Stimulated activated naive CD8-positive, alpha-beta T cell treated with anti-CD3 and anti-CD28 coated beads, Interleukin-15, Interleukin-2, amounts not matched to agents 100 ng/mL and 50 ng/mL, for 24 hours (primary cell): Measurements from ENCODE around the gene AUP1.
A peak's percentile ranks its signal among the peaks of the same experiment; 100 is the strongest.
"Not testable (repeated sequence)": the region's sequence is repeated elsewhere in the genome, so short reads cannot be mapped to it uniquely, and the experiment has no call there.

Experiments used
- H3K27ac Mint-ChIP-seq: one replicate; pipeline ENCODE4 v1.8.0; 2021; ENCODE audit warnings: mild to moderate bottlenecking, mixed read lengths
- H3K27me3 Mint-ChIP-seq: one replicate; pipeline ENCODE4 v1.8.0; 2021; ENCODE audit warnings: mixed read lengths
- H3K36me3 Mint-ChIP-seq: one replicate; pipeline ENCODE4 v1.8.0; 2021; ENCODE audit warnings: low read depth, mixed read lengths
- H3K4me1 Mint-ChIP-seq: one replicate; pipeline ENCODE4 v1.8.0; 2021; ENCODE audit warnings: low read depth, mixed read lengths
- H3K4me3 Mint-ChIP-seq: one replicate; pipeline ENCODE4 v1.8.0; 2021; ENCODE audit warnings: mild to moderate bottlenecking, mixed read lengths
- H3K9me3 Mint-ChIP-seq: one replicate; pipeline ENCODE4 v1.8.0; 2021; ENCODE audit warnings: mixed read lengths

The AUP1 gene

DNA sequence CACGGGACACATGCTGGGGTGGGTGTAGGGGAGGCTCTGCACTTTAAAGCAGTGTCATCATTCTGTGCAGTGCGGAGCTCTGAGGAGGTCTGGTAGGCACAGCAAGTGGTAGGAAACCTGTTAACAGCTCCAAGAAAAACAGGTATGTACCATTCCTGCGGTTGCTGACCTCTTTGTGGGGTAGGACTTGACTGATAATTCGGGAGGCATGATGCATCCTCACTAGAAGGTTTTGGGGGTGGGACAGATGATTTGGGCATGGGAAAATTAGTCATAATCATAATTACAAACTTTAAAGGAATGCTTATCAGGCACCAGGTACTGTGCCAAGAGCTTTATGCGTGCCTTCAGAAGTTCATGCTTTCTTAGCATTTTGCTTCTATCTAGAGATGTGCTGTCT is 34.7 kb upstream of the AUP1 start:
- H3K27ac Mint-ChIP-seq = no peak overlapping the region
- H3K4me1 Mint-ChIP-seq = peaks cover 45% of the 10 kb centered on the region

DNA sequence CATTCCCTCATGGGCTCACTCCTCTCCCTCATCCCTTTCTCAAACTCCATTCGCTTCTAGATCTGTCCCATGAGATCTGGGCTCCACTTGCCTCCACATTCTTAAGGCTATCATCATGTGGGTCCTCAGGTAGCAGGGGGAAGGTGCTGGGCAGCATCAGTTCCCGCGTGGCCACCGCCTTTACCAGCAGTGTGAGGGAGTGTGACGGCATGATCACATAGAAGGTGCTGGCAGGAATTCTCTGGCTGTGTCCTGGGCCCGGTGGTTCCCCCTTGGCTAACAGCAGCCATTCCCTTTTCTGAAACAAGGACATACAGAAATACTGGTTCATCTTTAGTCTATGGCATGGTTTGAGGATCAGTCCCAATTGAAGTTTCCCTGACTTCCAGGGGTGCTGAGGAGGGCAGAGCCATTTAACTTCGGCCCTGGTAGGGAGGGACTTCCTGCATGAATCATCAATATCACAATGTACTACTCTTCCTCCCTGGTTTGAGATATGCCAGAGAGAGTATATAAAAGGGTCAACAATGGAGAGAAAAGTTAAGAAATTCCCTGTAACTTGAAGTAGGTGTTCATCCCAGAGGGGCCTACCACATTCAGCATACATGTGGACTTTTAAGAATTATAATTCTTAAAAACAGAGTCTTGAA is 32.7 kb upstream of the AUP1 start:
- no peaks in the 10 kb centered on the region for H3K9me3 Mint-ChIP-seq
- H3K36me3 Mint-ChIP-seq = no peaks in the 10 kb centered on the region
- H3K27me3 Mint-ChIP-seq = peaks cover 25% of the 10 kb centered on the region
- H3K27ac Mint-ChIP-seq = no peak overlapping the region
- H3K4me1 Mint-ChIP-seq = peaks cover 26% of the 10 kb centered on the region
- H3K4me3 Mint-ChIP-seq = no peak overlapping the region

More for the DNA sequence above, 34.7 kb upstream of the AUP1 start:
- Mint-ChIP-seq H3K27me3 (peaks cover 33% of the 10 kb centered on the region), H3K36me3 (no peaks in the 10 kb centered on the region), H3K4me3 (no peak overlapping the region), H3K9me3 (no peaks in the 10 kb centered on the region)

DNA sequence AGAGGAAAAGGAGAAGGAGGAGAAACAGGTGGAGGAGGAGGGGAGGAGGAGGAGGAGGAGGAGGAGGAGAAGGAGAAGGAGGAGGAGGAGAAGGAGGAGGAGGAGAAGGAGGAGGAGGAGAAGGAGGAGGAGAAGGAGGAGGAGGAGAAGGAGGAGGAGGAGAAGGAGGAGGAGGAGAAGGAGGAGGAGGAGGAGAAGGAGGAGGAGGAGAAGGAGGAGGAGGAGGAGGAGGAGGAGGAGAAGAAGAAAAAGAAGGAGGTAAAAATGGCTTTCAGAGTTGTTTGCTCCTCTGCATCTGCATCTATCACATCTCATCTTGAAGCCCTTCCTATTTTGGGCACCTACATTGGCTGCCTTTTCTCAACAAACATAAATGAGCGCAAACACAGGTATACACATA is 31.5 kb upstream of the AUP1 start:
- not testable (repeated sequence) for H3K4me3 Mint-ChIP-seq, H3K27ac Mint-ChIP-seq, H3K9me3 Mint-ChIP-seq, H3K36me3 Mint-ChIP-seq
- Mint-ChIP-seq H3K4me1 (peaks cover 21% of the 10 kb centered on the region), H3K27me3 (peaks cover 25% of the 10 kb centered on the region)

DNA sequence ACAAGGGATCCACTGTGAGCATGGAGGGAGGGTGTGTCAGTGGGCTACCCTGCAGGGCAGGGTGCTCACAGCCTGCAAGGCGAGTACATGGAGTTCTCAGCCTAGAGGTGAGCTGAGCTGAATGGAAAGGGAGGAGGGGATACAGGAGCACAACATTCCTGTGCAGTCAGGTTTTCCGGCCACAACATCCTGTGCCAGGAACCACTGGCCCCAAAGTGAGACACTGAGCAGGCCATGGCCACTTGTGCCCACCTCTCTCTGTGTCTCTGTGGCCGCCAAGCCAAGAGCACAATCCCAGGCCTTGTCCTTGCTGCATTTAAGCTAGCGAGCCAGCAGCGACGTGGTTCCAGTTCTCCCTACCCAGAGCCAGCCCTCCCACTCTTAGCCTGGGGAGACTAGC is 31.1 kb upstream of the AUP1 start:
- H3K4me3 Mint-ChIP-seq = no peak overlapping the region
- no peaks in the 10 kb centered on the region for H3K9me3 Mint-ChIP-seq
- no peaks in the 10 kb centered on the region for H3K36me3 Mint-ChIP-seq
- H3K27me3 Mint-ChIP-seq = peaks cover 25% of the 10 kb centered on the region
- H3K27ac Mint-ChIP-seq = no peak overlapping the region
- H3K4me1 Mint-ChIP-seq = peaks cover 20% of the 10 kb centered on the region

DNA sequence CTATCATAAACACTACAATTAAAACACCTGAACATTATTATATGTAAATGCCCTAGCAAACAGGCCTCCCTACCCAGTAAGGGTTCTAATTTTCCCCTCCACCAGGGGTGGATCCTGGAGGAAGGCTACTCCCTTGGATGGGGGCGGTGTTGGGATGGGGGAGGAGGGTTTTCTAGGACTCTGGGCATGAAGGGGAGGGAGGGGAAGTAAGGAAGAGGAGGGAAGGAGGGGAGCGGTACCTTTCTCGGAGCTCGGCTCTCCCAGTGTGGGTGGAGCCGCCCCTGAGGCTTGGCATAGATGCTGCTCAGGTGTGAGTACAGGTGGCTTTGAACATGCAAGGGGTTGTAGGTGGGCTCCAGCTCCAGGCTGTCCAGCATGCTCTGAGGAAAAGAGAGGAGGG is 30.4 kb upstream of the AUP1 start:
- peaks cover 24% of the 10 kb centered on the region for H3K4me1 Mint-ChIP-seq
- peaks cover 25% of the 10 kb centered on the region for H3K27me3 Mint-ChIP-seq
- no peaks in the 10 kb centered on the region for H3K36me3 Mint-ChIP-seq
- H3K9me3 Mint-ChIP-seq = no peaks in the 10 kb centered on the region
- H3K4me3 Mint-ChIP-seq = no peak overlapping the region
- no peak overlapping the region for H3K27ac Mint-ChIP-seq

DNA sequence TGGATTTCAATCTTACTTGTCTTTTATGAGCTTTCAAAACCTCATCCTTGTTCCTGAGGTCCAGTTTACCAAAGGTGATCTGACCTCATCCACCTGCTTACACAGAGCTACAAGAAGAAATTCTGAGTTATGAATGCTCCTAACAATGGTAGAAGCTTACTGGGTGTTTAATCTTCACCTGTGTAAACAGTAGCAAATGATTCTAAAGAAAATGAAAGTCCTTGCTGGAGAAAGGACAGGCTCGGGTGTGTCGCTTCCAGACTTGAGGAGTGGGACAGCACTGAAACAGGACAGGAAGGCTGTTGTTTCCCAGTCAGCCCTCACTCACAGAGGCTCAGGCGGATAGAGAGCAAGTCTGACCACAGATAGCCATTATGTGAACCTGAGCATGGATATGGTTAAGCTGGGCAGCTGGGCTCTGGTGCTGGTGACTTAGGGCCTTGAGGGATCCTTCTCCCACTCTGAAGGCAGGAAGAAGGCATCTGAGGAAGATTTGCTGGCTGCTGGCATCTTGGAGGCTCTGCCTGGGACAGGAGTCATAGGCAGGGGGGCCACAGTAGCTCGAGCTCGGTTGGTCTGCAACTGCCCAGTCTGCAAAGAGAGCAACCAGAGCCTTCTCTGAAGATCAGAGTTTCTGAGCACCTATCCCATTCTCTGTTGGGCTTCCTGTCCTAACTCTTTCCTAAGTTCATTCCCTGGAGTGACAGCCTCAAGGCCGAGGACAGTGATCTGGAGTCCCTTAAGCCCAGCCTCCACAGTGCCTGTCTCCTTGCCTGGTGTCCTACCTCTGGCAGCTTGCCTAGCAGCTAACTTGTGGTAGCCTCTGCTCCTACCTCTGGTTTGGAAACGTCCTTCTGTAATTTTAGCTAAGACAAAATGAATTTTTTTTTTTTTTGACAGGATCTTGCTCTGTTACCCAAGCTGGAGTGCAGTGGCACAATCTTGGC is 29.1 kb upstream of the AUP1 start:
- Mint-ChIP-seq H3K4me1 (peaks cover 27% of the 10 kb centered on the region), H3K27ac (no peak overlapping the region), H3K9me3 (no peaks in the 10 kb centered on the region), H3K4me3 (no peak overlapping the region), H3K36me3 (no peaks in the 10 kb centered on the region), H3K27me3 (peaks cover 20% of the 10 kb centered on the region)

DNA sequence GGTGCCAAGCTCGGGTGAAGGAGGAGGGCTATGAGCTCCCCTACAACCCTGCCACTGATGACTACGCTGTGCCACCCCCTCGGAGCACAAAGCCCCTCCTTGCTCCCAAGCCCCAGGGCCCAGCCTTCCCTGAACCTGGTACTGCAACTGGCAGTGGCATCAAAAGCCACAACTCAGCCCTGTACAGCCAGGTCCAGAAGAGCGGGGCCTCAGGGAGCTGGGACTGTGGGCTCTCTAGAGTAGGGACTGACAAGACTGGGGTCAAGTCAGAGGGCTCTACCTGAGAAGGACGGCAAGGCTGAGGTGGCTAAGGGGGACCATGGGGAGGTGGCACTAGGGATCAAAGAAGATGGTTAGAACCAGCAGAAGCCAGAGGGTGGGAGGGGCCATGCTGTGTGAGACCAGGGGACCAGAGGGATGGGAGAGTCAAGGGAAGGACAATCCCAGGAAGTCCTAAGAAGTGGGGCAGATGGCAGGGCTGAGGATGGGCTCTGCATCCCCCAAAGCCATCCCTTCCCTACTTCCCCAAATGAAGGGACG is 27.4 kb upstream of the AUP1 start:
- Mint-ChIP-seq H3K36me3 (no peaks in the 10 kb centered on the region), H3K4me3 (no peak overlapping the region), H3K27ac (peak overlapping the region; percentile 34), H3K27me3 (peaks cover 12% of the 10 kb centered on the region), H3K4me1 (peaks cover 23% of the 10 kb centered on the region), H3K9me3 (no peaks in the 10 kb centered on the region)

DNA sequence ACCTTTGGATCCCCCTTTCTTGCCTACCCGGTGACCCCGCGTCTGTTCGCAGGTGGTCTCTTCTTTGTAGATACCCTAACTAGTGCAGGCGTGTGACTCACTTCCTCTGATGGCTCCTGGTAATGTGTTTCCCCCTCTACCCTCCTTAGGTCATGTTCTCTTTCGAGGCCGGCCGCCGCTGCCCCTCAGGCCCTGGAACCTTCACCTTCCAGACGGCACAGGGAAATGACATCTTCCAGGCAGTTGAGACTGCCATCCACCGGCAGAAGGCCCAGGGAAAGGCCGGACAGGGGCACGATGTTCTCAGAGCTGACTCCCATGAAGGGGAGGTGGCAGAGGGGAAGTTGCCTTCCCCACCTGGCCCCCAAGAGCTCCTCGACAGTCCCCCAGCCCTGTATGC is 26.7 kb upstream of the AUP1 start:
- H3K27me3 Mint-ChIP-seq = peaks cover 12% of the 10 kb centered on the region
- H3K36me3 Mint-ChIP-seq = no peaks in the 10 kb centered on the region
- H3K27ac Mint-ChIP-seq = no peak overlapping the region
- H3K9me3 Mint-ChIP-seq = no peaks in the 10 kb centered on the region
- peaks cover 23% of the 10 kb centered on the region for H3K4me1 Mint-ChIP-seq
- peak overlapping the region; percentile 94 for H3K4me3 Mint-ChIP-seq

DNA sequence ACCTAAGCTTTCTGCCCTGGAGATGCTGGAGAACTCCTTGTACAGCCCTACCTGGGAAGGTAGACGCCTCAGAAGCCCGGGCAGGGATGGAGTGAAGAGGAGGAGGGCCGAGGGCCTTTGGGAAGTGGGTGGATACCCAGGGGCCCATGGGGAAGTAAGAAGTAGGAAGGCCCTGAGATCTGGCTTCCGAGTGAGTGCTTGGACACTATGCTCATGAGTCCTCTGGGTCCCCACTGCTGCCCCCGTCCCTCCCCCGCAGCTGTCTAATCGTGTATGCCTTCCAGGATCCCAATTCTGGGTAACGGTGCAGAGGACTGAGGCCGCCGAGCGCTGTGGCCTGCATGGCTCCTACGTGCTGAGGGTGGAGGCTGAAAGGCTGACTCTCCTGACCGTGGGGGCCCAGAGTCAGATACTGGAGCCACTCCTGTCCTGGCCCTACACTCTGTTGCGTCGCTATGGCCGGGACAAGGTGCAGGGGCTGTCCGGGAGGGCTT is 26.2 kb upstream of the AUP1 start:
- H3K36me3 Mint-ChIP-seq = no peaks in the 10 kb centered on the region
- H3K4me1 Mint-ChIP-seq = peaks cover 23% of the 10 kb centered on the region
- H3K9me3 Mint-ChIP-seq = no peaks in the 10 kb centered on the region
- H3K27ac Mint-ChIP-seq = peak overlapping the region; percentile 85
- peaks cover 14% of the 10 kb centered on the region for H3K27me3 Mint-ChIP-seq
- H3K4me3 Mint-ChIP-seq = peak overlapping the region; percentile 94

DNA sequence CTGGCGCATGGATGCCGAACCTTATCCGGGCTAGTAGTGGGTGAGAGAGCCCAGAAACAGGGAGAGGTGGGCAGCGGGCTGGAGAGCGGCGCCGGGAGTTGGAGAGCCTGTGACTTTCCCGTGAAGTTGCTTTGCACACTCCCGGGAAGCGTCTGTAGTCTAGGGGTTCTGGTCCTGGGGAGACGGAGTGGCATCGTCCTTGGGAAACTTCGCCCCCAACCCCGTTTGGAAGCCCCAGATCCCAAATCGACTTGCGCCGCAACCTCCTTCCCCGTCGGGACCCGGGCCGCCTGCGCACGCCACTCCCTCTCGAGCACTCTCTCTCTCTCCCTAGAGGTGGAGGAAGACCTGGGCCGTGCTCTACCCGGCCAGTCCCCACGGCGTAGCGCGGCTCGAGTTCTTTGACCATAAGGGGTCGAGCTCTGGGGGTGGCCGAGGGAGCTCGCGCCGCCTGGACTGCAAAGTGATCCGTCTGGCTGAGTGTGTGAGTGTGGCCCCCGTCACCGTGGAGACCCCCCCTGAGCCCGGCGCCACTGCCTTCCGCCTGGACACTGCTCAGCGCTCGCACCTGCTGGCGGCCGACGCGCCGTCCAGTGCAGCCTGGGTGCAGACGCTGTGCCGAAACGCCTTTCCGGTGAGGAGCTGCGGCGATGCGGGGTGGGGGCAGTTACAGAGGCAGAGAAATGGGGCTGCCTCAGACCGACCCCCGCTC is 25.5 kb upstream of the AUP1 start:
- no peaks in the 10 kb centered on the region for H3K36me3 Mint-ChIP-seq

DNA sequence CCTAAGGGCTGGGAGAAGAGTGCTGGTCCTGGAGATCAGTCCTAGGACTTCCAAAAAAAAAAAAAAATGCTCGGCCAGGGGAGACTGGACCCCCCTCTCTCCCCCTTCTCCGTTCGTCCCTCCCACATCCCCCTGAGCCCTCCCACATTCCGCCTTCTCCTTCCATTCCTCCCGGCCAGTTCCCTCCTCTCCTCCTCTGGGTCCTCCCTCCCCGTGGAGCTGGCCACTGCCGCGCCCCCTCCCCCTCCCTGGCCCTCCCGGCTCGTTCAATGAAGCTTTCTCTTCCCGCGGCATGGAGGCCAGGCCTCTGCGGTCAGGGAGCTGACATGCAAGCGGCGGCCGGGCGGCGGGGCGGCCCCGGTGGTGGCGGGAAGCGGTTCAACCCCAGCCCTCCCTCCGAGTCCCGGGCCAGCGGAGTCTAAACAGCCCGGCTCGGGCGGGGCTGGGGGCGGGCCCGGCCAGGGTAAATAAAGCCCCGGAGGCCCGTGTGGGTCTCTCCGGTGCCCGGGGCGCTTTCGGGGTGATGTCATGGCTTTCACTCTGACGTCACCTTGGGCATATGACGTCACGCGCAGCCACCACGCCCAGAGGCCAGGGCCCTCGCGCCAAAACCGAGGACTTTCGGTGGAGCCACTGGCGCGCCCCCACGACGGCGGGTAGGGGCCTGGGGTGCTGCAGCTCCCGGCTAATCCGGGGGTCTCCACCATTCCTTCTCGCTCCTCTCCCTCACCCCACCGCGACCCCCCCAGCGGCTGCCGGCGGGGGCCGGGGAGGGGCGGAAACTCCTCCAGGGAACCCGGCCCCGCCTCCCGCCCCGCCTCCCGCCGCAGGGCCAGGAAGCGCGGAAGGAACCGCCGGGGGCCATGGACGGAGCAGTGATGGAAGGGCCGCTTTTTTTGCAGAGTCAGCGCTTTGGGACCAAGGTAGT is 24.6 kb upstream of the AUP1 start, which contains the start of the genes DOK1 and LOXL3:
DOK1 (plus strand) TSS at position 829 of the 928 bp plus-strand sequence; CDS start at position 864, 35 bp downstream.
LOXL3 (minus strand) TSS at position 51 of the 928 bp plus-strand sequence. CDS start 1,308 bp downstream, outside the sequence.
- no peaks in the 10 kb centered on the region for H3K9me3 Mint-ChIP-seq
- peaks cover 25% of the 10 kb centered on the region for H3K27me3 Mint-ChIP-seq
- H3K4me3 Mint-ChIP-seq = peak within 1 kb of the TSS; percentile 94
- H3K27ac Mint-ChIP-seq = peak within 1 kb of the TSS; percentile 85
- no peaks in the 10 kb centered on the region for H3K36me3 Mint-ChIP-seq
- H3K4me1 Mint-ChIP-seq = peaks cover 19% of the 10 kb centered on the region

More for the DNA sequence above, 25.5 kb upstream of the AUP1 start:
- Mint-ChIP-seq H3K27me3 (peaks cover 18% of the 10 kb centered on the region), H3K4me1 (peaks cover 16% of the 10 kb centered on the region), H3K9me3 (no peaks in the 10 kb centered on the region), H3K4me3 (peak overlapping the region; percentile 94), H3K27ac (peak overlapping the region; percentile 85)

DNA sequence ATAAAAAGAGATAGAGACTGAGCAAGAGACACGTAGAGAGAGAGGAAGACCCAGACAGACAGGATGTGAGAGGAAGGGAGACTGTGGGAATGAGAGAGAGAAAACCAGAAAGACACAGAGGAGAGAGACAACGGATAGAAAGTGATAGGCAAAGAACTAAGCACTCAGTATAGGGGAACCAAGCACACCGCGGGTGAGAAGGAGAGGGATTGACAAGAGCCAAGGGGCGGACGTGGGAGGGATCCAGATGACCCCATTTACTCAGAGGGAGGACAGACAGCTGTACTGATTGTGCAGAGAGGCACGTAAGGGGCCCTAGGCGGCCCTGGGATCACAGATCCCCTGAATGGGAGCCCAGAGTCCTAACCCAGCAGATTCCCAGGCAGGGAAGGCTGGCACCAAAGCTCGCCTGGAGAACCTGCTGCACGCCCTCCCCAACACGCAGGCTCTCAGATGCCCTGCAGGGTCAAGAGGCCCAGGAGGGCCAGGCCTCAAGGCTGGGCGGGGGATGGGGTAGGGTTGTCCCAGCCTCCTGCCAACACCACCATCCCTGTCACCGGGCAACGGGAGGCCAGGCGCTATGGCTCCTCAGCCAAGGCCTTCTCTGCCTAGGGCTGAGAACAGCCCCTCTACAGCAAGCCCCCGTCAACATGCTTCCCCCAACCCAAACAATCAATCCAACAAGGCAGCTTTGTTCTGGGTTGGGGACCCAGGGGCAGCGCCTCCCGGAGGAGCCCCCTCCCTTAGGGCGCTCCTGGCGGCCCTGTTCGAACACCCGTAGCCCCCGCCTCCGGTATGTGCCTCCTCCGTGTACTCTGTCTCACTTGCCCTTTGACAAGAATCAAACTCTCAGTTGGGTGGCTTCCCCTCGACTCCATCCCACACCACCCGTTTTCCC is 23.7 kb upstream of the AUP1 start:
- H3K36me3 Mint-ChIP-seq = no peaks in the 10 kb centered on the region
- H3K9me3 Mint-ChIP-seq = no peaks in the 10 kb centered on the region
- H3K4me1 Mint-ChIP-seq = peaks cover 24% of the 10 kb centered on the region
- H3K27ac Mint-ChIP-seq = peak overlapping the region; percentile 21
- peaks cover 30% of the 10 kb centered on the region for H3K27me3 Mint-ChIP-seq
- H3K4me3 Mint-ChIP-seq = peak overlapping the region; percentile 45
